Fibroblast of mammary gland (primary cell): Measurements from ENCODE around the gene GGA2.

Experiments used
- DNase-seq: peaks from one replicate; pipeline ENCODE4 v3.0.0-alpha.2; 2010; ENCODE audit warnings: low read depth
- H3K4me3 ChIP-seq: 2 replicates; pipeline ENCODE4 v1.5.1; 2011; ENCODE audit warnings: low read depth, mild to moderate bottlenecking, low read length, moderate library complexity; ENCODE audit not compliant: control insufficient read depth
- CTCF ChIP-seq: conservative IDR thresholded peaks from 2 replicates; pipeline ENCODE4 v1.5.1; 2011; ENCODE audit warnings: low read depth, low read length, inconsistent platforms; ENCODE audit not compliant: control insufficient read depth, insufficient read depth

The GGA2 gene

GRCh38 chr16:23436951-23437350 is 73.3 kb downstream of the GGA2 start:
- no peak for DNase-seq
- no peak overlapping the region for H3K4me3 ChIP-seq
- no peak for TF ChIP-seq CTCF

GRCh38 chr16:23435500-23435899 is 74.8 kb downstream of the GGA2 start:
- peak; percentile 51 for DNase-seq
- no peak overlapping the region for H3K4me3 ChIP-seq

GRCh38 chr16:23434380-23434779 is 75.9 kb downstream of the GGA2 start:
- peak; percentile 80 for DNase-seq
- TF ChIP-seq CTCF = peak; percentile 88
- no peak overlapping the region for H3K4me3 ChIP-seq

More at GRCh38 chr16:23435500-23435899, 74.8 kb downstream of the GGA2 start:
- TF ChIP-seq CTCF = peak; percentile 88

- DNase-seq = no peak
- H3K4me3 ChIP-seq = no peak overlapping the region
- no peak for TF ChIP-seq CTCF
Measured at GRCh38 chr16:23433261-23433920, 76.9 kb downstream of the GGA2 start.

GRCh38 chr16:23432176-23433128 is 77.8 kb downstream of the GGA2 start:
- no peak overlapping the region for H3K4me3 ChIP-seq
- no peak for TF ChIP-seq CTCF
- no peak for DNase-seq

GRCh38 chr16:23428351-23428750 is 81.9 kb downstream of the GGA2 start:
- peak; percentile 44 for DNase-seq
- no peak for TF ChIP-seq CTCF
- no peak overlapping the region for H3K4me3 ChIP-seq
